Activated CD4-positive, alpha-beta T cell treated with anti-CD3 and anti-CD28 coated beads, Interleukin-2, amount 50 U/mL, for 1 hour (primary cell): ENCODE results near the gene WNK4.
"Not testable (repeated sequence)": the region's sequence is repeated elsewhere in the genome, so short reads cannot be mapped to it uniquely, and the experiment has no call there.

Experiments
- DNase-seq: peaks from one replicate; pipeline ENCODE4 v3.0.0-alpha.2; 2020

WNK4 gene

GRCh38 chr17:42779936-42780850, at the start of gene WNK4:
TSS of gene WNK4 (plus strand) at chr17:42780610. CDS start at chr17:42780699, 89 bp downstream.
- DNase-seq, result no peak

DNA sequence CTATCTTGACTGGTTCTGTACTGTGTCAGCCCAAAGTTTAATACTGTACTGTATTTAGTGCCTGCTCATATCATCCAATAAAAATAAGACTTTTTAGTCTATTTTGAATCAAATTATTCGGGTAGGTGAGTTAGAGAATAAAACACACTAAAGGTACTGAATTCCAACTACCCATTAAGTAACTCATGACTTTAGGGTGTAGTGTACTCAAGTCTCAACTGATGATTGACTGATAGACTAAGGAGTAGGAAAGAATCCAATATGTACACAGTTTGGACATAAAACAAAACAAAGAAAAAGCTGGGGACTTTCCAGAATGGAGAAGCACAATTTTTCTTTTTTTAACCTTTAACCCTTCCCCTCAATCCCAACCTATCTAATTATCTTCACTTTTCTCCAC, 39.7 kb upstream of the WNK4 start:
- DNase-seq, result no peak

- not testable (repeated sequence) for DNase-seq
Measured at GRCh38 chr17:42742916-42743315, 37.5 kb upstream of the WNK4 start.

DNA sequence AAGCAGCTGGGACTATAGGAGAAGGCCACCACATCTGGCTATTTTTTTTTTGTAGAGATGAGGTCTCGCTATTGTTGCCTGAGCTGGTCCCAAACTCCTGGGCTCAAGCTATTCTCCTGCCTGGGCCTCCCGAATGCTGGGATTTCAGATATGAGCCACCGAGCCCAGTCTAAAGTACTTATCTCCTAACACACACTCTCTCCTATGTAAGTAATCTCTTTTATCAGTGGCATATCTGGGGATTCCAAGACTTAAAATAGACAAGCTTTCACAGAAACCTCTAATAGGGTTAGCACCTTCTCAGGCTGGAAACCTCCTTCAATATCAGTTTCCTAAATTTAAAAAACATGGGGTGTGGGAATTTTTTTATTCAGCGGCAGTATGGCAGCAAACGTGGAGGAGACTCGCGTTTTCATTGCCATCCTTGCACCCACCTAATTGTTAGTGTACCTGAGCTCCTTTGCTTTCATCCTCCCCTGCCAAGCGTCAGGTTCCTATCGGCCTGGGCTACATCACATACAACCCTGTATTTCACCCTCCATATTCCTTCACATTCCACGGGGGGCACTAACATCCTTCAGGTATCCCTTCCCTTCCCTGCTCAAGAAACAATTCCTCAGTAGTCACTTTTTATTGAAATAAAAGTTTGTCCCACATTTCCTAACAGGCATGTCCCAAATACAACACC, 36.7 kb upstream of the WNK4 start:
- no peak for DNase-seq

GRCh38 chr17:42744283-42744805, 36.1 kb upstream of the WNK4 start:
- DNase-seq, result peak; percentile 57

DNA sequence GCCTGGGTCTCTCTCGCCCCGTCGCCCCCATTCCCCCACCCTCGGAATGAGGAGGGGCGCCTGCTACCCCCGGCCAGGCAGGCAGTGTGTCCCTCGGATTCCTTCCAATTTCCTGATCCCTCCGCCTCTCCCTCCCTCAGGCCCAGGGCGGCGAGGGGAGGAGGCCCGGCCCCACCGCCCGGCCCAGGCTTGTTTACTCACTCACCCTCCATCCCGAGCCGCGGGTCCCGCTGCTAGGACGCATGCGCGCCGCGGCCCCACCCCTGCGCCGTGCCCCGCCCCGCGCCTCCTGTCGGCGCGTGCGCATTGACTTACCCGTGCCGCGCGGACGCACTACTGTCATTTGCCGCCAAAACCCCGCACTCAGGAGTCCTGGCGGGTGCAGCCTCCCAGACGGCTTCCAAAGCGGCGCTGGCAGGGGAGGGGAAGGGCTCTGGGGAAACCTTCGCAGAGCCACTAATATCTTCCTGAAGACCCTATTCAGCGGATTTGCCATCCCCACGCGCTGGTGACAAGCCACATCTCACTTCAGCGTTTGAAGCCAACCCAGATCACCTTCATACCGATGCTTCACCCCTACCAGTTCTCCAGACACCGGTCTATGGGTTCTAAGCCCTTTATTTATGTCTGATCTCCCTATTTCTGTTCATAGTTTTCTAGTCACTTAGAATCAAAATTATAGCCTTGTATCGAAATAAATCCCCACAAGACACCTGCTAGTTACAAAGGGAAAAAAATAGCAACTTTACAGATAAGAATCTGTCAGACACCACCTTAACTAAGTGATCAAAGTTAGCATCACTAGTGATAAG, 35.4 kb upstream of the WNK4 start, which contains the start of gene EZH1:
TSS of gene EZH1 (minus strand) at position 235 of the 812 bp plus-strand sequence. CDS start 16,099 bp downstream, outside the sequence.
- DNase-seq, result peak; percentile 89

- no peak for DNase-seq
Measured at GRCh38 chr17:42748202-42748907, 32.1 kb upstream of the WNK4 start.

GRCh38 chr17:42748908-42749798, 31.3 kb upstream of the WNK4 start:
- no peak for DNase-seq

DNA sequence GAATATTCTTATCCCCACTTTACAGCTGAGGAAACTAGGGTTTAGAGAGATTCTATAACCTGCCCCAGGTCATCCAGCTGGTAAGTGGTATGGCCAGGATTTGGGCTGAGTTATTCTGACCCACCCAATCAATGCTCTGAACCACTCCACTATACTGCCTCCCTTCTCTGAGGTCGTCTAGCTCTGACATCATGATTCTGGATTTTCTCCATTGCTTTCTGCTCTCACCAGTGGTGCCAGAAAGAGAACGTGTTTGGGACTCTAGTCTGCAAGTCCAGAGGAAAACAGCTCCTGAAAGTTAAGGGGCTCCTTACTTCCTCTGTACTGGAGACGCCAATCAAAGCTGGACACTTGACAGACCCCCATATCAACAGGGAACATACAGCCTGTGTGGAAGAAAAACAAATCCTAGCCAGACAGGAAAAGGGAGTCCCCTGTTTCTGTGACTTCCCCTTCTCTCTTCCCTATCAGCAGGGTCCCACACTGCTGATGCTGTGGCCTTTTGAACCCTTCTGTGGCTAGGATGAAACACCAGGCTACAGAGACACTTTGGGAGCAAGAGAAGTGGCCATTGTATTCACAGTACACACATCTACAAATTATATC, 29.6 kb upstream of the WNK4 start:
- DNase-seq, result no peak

DNA sequence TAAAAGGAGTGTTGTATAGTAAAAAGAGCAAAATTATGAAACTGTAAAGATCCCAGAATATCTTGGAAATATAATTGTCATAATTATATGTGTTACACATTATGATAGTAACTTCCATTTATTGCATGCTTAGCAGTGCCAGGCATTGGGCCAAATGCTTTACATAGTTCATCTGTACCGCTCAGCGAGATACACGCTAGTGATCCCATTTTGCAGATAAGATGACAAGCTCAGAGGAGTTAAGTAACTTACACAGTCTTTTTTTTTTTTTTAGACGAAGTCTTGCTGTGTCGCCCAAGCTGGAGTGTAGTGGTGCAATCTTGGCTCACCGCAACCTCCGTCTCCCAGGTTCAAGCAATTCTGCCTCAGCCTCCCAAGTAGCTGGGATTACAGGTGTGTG, 28.8 kb upstream of the WNK4 start:
- DNase-seq, result no peak

DNA sequence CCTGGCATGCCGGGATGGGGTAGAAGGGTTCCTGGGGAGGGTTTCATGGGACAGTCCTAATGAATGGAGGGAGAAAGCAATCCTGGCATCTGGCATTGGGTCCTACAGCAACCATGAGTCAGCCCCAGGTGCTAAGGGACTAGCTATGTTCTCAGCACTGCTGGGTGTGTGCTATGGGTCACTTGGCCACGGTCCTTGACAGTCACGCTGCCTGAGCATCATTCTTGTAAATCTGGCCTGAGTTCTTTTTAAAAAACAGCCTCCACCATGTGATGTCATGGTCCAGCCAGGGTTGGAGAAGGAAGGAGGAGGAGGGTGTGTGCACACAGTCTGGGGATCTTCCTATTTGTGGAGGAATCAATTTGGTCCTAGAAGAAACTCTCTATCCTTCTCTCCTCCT, 25.6 kb upstream of the WNK4 start:
- no peak for DNase-seq

GRCh38 chr17:42759982-42760651, 20.3 kb upstream of the WNK4 start:
- DNase-seq, result no peak

GRCh38 chr17:42760652-42761581, 19.5 kb upstream of the WNK4 start, which contains the start of gene RAMP2:
TSS of gene RAMP2 (plus strand) at chr17:42761227. CDS start at chr17:42761262, 35 bp downstream.
- no peak for DNase-seq

- no peak for DNase-seq
Measured at GRCh38 chr17:42761638-42762037, 18.8 kb upstream of the WNK4 start.

DNA sequence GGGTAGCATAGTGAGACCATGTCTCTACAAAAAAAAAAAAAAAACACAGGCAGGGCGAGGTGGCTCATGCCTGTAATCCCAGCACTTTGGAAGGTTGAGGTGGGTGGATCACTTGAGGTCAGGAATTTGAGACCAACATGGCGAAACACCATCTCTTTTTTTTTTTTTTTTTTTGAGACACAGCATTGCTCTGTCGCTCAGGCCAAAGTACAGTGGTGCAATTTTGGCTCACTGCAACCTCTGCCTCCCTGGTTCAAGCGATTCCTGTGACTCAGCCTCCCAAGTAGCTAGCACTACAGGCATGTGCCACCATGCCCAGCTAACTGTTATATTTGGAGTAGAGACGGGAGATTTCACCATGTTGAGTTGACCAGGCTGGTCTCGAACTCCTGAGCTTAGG, 14.3 kb upstream of the WNK4 start:
- no peak for DNase-seq

DNA sequence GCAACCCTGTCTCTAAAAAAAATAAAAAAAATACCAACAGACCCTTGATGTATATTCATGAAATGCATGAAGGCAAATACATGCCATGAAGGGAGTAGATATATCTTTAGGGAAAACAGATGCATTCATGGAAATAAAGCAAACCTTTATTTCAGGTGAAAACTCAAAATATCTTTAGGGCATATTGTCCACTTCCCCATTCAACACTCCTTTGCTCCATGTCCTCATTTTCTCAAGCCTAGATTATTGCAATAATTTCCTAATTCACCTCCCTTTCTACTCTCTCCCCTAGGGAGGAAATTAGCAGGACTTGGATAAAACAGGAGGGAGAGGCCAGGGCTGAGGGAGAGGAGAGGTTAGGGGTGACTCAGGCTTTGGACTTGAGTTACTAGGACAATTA, 12.9 kb upstream of the WNK4 start:
- DNase-seq, result no peak

DNA sequence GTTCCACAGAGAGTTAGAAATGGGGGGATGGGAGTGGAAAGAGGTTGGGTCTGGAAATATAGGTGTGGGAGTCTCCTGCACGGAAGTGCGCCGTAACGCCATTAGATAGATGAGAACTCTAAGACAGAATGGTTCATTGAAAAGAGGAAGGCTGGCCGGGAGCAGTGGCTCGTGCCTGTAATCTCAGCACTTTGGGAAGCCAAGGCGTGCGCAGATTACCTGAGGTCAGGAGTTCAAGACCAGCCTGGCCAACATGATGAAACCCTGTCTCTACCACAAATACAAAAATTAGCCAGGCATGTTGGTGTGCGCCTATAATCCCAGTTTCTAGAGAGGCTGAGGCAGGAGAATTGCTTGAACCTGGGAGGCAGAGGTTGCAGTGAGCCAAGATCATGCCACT, 12.4 kb upstream of the WNK4 start:
- not testable (repeated sequence) for DNase-seq

GRCh38 chr17:42769964-42770363, 10.4 kb upstream of the WNK4 start:
- DNase-seq, result not testable (repeated sequence)

GRCh38 chr17:42772945-42773289, 7.5 kb upstream of the WNK4 start:
- no peak for DNase-seq
